A549 (cell line): Measurements from ENCODE around the gene ARHGEF1. TPM values are rescaled to one million over a fixed set of nuclear protein-coding genes. Genes with fewer than 3 reads are reported as not detected.
A peak's percentile ranks its signal among the peaks of the same experiment; 100 is the strongest.

Source experiments
- BHLHE40 ChIP-seq: IDR thresholded peaks from 2 replicates; pipeline ENCODE4 v1.6.1; 2012; ENCODE audit warnings: low read depth, low read length, inconsistent platforms
- CEBPB ChIP-seq, 2 experiments: fragments of >200 bp in 1 of 2; sonication (Bioruptor Twin) in 1 of 2; formaldehyde crosslinking in 1 of 2; IDR thresholded peaks; 2 replicates each; pipeline ENCODE4 v1.6.1; 2012 to 2016
- CHD2 ChIP-seq: fragments of 150-350 bp; IDR thresholded peaks from 2 replicates; pipeline ENCODE4 v1.6.1; 2014; ENCODE audit warnings: low read length; ENCODE audit not compliant: partially characterized antibody
- CHD4 ChIP-seq: fragments of 200-600 bp; sonication (generic); IDR thresholded peaks from 2 replicates; pipeline ENCODE4 v1.6.1; 2016; ENCODE audit warnings: antibody characterized with exemption, mild to moderate bottlenecking, borderline replicate concordance
- CTCF ChIP-seq: fragments of >200 bp; sonication (Bioruptor Twin); formaldehyde crosslinking; IDR thresholded peaks from 3 replicates; pipeline ENCODE4 v1.5.1; 2016
- E2F6 ChIP-seq: IDR thresholded peaks from 2 replicates; pipeline ENCODE4 v1.6.1; 2012; ENCODE audit warnings: low read depth, borderline replicate concordance
- ELK1 ChIP-seq: fragments of 150-350 bp; IDR thresholded peaks from 2 replicates; pipeline ENCODE4 v1.6.1; 2014; ENCODE audit warnings: low read depth, mild to moderate bottlenecking, low read length
- EP300 ChIP-seq, 2 experiments: fragments of >200 bp; sonication (Bioruptor Twin); formaldehyde crosslinking; IDR thresholded peaks; 2 replicates in 1 of 2; 3 replicates in 1 of 2; pipeline ENCODE4 v1.6.1; 2016 to 2017
- ESRRA ChIP-seq: fragments of 150-350 bp; IDR thresholded peaks from 2 replicates; pipeline ENCODE4 v1.6.1; 2014; ENCODE audit warnings: mild to moderate bottlenecking, low read length, borderline replicate concordance
- FOSB ChIP-seq: fragments of 250-450 bp; sonication (Bioruptor Pico); IDR thresholded peaks from 2 replicates; pipeline ENCODE4 v1.5.0; 2020; ENCODE audit warnings: mild to moderate bottlenecking, moderate library complexity
- FOXS1 ChIP-seq: fragments of 250-450 bp; sonication (Bioruptor Pico); IDR thresholded peaks from 2 replicates; pipeline ENCODE4 v1.5.0; 2020; ENCODE audit warnings: mild to moderate bottlenecking, moderate library complexity
- HDAC2 ChIP-seq: fragments of 200-600 bp; sonication (generic); IDR thresholded peaks from 2 replicates; pipeline ENCODE4 v1.6.1; 2016
- HES2 ChIP-seq: fragments of >200 bp; sonication (Bioruptor Twin); formaldehyde crosslinking; IDR thresholded peaks from 2 replicates; pipeline ENCODE4 v1.6.1; 2016
- HMGXB4 ChIP-seq: fragments of 250-450 bp; sonication (Bioruptor Pico); IDR thresholded peaks from 2 replicates; pipeline ENCODE4 v1.5.0; 2021; ENCODE audit warnings: mild to moderate bottlenecking, moderate library complexity, borderline replicate concordance
- HOXA7 ChIP-seq: fragments of 250-450 bp; sonication (Bioruptor Pico); IDR thresholded peaks from 2 replicates; pipeline ENCODE4 v1.5.0; 2020; ENCODE audit warnings: mild to moderate bottlenecking, moderate library complexity
- HOXB13 ChIP-seq: fragments of 250-450 bp; sonication (Bioruptor Pico); IDR thresholded peaks from 2 replicates; pipeline ENCODE4 v1.5.0; 2020; ENCODE audit warnings: low read depth, mild to moderate bottlenecking, moderate library complexity
- HOXB5 ChIP-seq: fragments of 250-450 bp; sonication (Bioruptor Pico); IDR thresholded peaks from 2 replicates; pipeline ENCODE4 v1.5.0; 2020; ENCODE audit warnings: mild to moderate bottlenecking, moderate library complexity
- JUN ChIP-seq, 2 experiments: fragments of >200 bp; sonication (Bioruptor Twin); formaldehyde crosslinking; IDR thresholded peaks; 2 replicates in 1 of 2; 3 replicates in 1 of 2; pipeline ENCODE4 v1.6.1; 2016 to 2017
- JUNB ChIP-seq: fragments of >200 bp; sonication (Bioruptor Twin); formaldehyde crosslinking; IDR thresholded peaks from 2 replicates; pipeline ENCODE4 v1.6.1; 2016
- KDM1A ChIP-seq: fragments of 200-600 bp; sonication (generic); IDR thresholded peaks from 2 replicates; pipeline ENCODE4 v1.6.1; 2016; ENCODE audit warnings: low read depth, mild to moderate bottlenecking
- MAFK ChIP-seq: fragments of 450-650 bp; IDR thresholded peaks from 2 replicates; pipeline ENCODE4 v1.6.1; 2014; ENCODE audit not compliant: partially characterized antibody
- MAX ChIP-seq: IDR thresholded peaks from 2 replicates; pipeline ENCODE4 v1.6.1; 2012
- MYC ChIP-seq: IDR thresholded peaks from 2 replicates; pipeline ENCODE4 v1.6.1; 2012; ENCODE audit warnings: mild to moderate bottlenecking, inconsistent platforms, low read length, improper control_type of control experiment, borderline replicate concordance
- NFE2L2 ChIP-seq: fragments of 150-350 bp; conservative IDR thresholded peaks from 2 replicates; pipeline ENCODE4 v1.6.1; 2014; ENCODE audit warnings: low read length
- NR3C1 ChIP-seq: fragments of >200 bp; sonication (Bioruptor Twin); formaldehyde crosslinking; IDR thresholded peaks from 3 replicates; pipeline ENCODE4 v1.6.1; 2017
- PBX3 ChIP-seq: IDR thresholded peaks from 2 replicates; pipeline ENCODE4 v1.6.1; 2012
- PHF8 ChIP-seq: fragments of 200-600 bp; sonication (generic); IDR thresholded peaks from 2 replicates; pipeline ENCODE4 v1.6.1; 2016; ENCODE audit warnings: low read depth, mild to moderate bottlenecking, antibody characterized with exemption, moderate library complexity, borderline replicate concordance
- POLR2A ChIP-seq: IDR thresholded peaks from 2 replicates; pipeline ENCODE4 v1.6.1; 2012; ENCODE audit warnings: mild to moderate bottlenecking, low read length
- RAD21 ChIP-seq, 2 experiments: fragments of >200 bp in 1 of 2; sonication (Bioruptor Twin) in 1 of 2; formaldehyde crosslinking in 1 of 2; IDR thresholded peaks in 1 of 2; conservative IDR thresholded peaks in 1 of 2; 2 replicates in 1 of 2; 3 replicates in 1 of 2; pipeline ENCODE4 v1.6.1; 2012 to 2018; ENCODE audit warnings: inconsistent platforms in 1 of 2
- RARB ChIP-seq: fragments of 250-450 bp; sonication (Bioruptor Pico); IDR thresholded peaks from 2 replicates; pipeline ENCODE4 v1.8.0; 2021; ENCODE audit warnings: mild to moderate bottlenecking, moderate library complexity
- RCOR1 ChIP-seq: fragments of 150-350 bp; IDR thresholded peaks from 2 replicates; pipeline ENCODE4 v1.6.1; 2014; ENCODE audit warnings: antibody characterized with exemption, low read length, low read depth
- SREBF2 ChIP-seq: fragments of 450-650 bp; IDR thresholded peaks from 2 replicates; pipeline ENCODE4 v1.6.1; 2014; ENCODE audit warnings: mild to moderate bottlenecking, moderate library complexity
- TFCP2L1 ChIP-seq: fragments of 250-450 bp; sonication (Bioruptor Pico); IDR thresholded peaks from 2 replicates; pipeline ENCODE4 v1.5.0; 2021; ENCODE audit warnings: mild to moderate bottlenecking
- TP53 ChIP-seq: fragments of 250-450 bp; sonication (Bioruptor Pico); IDR thresholded peaks from 2 replicates; pipeline ENCODE4 v1.5.0; 2021; ENCODE audit warnings: mild to moderate bottlenecking, moderate library complexity
- USF2 ChIP-seq: fragments of 450-650 bp; IDR thresholded peaks from 2 replicates; pipeline ENCODE4 v1.6.1; 2014; ENCODE audit warnings: antibody characterized with exemption
- polyA plus RNA-seq, 4 experiments: library from polyadenylated mRNA; depleted of rRNA in 3 of 4; stranded (reverse); fragments of >200 nt; fragmentation: RNase III in 1 of 4; extraction: RNeasy Plus Mini Kit Qiagen cat#74134 plus additional on column Dnase treatment in 1 of 4; gene quantifications; 2 replicates in 3 of 4; 3 replicates in 1 of 4; pipeline ENCODE4 v1.2.3, GENCODE V29; 2011 to 2017

Gene ARHGEF1
- polyA plus RNA-seq, 2 of the 4 experiments (the other 2 are of a cell fraction) = 38.0 to 84.2 TPM

GRCh38 chr19:41883821-41884733, 1.1 kb downstream of the ARHGEF1 start (continued):
- TF ChIP-seq PHF8 (peak; percentile 2; the same call in 1 of the 2 replicates), MAFK (no peak), FOXS1 (0 out of 2 replicates have a peak, but pooled peaks have one; percentile 17), ELK1 (no peak), NR3C1 (no peak), SREBF2 (no peak), RAD21 (conservative IDR thresholded peaks at IDR 0.05 in 1 of 2, IDR thresholded peaks at IDR 0.05 in 1 of 2) (no peak), ESRRA (no peak; the same call in 1 of the 2 replicates), JUNB (no peak), CHD4 (peak; percentile 85), HOXB13 (CRISPR knock-in tag) (no peak), POLR2A (peak; percentile 73), NFE2L2 (no peak), JUN (IDR thresholded peaks at IDR 0.05) (peak; percentile 96 to 100), BHLHE40 (no peak), MAX (peak; percentile 93), HMGXB4 (CRISPR knock-in tag) (peak; percentile 60; the same call in 1 of the 2 replicates), RCOR1 (peak; percentile 99), TP53 (CRISPR knock-in tag) (peak; percentile 48; the same call in 1 of the 2 replicates), FOSB (peak; percentile 32; the same call in 1 of the 2 replicates), USF2 (no peak), KDM1A (peak; percentile 99), EP300 (IDR thresholded peaks at IDR 0.05) (peak in 1 of 2 experiments; percentile 53; a peak in 2 of 5 replicates), HOXB5 (CRISPR knock-in tag) (peak; percentile 90), HES2 (no peak), TFCP2L1 (CRISPR knock-in tag) (0 out of 2 replicates have a peak, but pooled peaks have one; percentile 26), HDAC2 (peak; percentile 99), RARB (CRISPR knock-in tag) (peak; percentile 56; the same call in 1 of the 2 replicates), PBX3 (peak; percentile 88), CTCF (no peak; the same call in 2 of the 3 replicates), E2F6 (peak; percentile 70; the same call in 1 of the 2 replicates), CEBPB (IDR thresholded peaks at IDR 0.05) (0 out of 4 replicates have a peak, but pooled peaks of 1 of the 2 experiments have one; percentile 5), HOXA7 (CRISPR knock-in tag) (no peak), CHD2 (no peak), MYC (peak; percentile 79; the same call in 1 of the 2 replicates)
